Liver (tissue), 9 donors: ENCODE data around the gene PPP1R10. TPM values are rescaled to one million over a fixed set of nuclear protein-coding genes. Genes with fewer than 3 reads are reported as not detected.

Source experiments
- DNase-seq: peaks from one replicate; pipeline ENCODE4 v3.0.0-alpha.2; 2017; ENCODE audit warnings: low spot score
- H3K27ac ChIP-seq, 2 donors: one replicate each; pipeline ENCODE4 v1.7.0; 2013; ENCODE audit warnings: inconsistent platforms in 2 of 2, low read length in 2 of 2, control low read depth in 1 of 2, low read depth in 1 of 2, mild to moderate bottlenecking in 1 of 2
- H3K27me3 ChIP-seq, 4 donors: one replicate each; pipeline versions ENCODE4 v1.6.1 to v1.7.0; 2013; ENCODE audit warnings: low read length in 3 of 4, inconsistent platforms in 1 of 4, mild to moderate bottlenecking in 1 of 4, moderate library complexity in 1 of 4; ENCODE audit not compliant: control insufficient read depth in 4 of 4, insufficient read depth in 4 of 4
- H3K36me3 ChIP-seq, 4 donors: one replicate each; pipeline versions ENCODE4 v1.6.1 to v1.7.0; 2013; ENCODE audit warnings: low read length in 3 of 4, mild to moderate bottlenecking in 3 of 4, low read depth in 1 of 4, moderate library complexity in 1 of 4; ENCODE audit not compliant: control insufficient read depth in 4 of 4, insufficient read depth in 3 of 4
- H3K4me1 ChIP-seq, 4 donors: one replicate each; pipeline versions ENCODE4 v1.6.1 to v1.7.0; 2013; ENCODE audit warnings: low read length in 3 of 4, mild to moderate bottlenecking in 3 of 4, moderate library complexity in 1 of 4; ENCODE audit not compliant: control insufficient read depth in 4 of 4, insufficient read depth in 4 of 4
- H3K4me3 ChIP-seq, 3 donors: one replicate each; pipeline versions ENCODE4 v1.6.1 to v1.7.0; 2013; ENCODE audit warnings: low read length in 3 of 3, control low read depth in 1 of 3, low read depth in 1 of 3, mild to moderate bottlenecking in 1 of 3
- H3K9ac ChIP-seq, 2 donors: one replicate each; pipeline ENCODE4 v1.7.0; 2013; ENCODE audit warnings: low read length in 2 of 2, mild to moderate bottlenecking in 2 of 2, moderate library complexity in 2 of 2, control low read depth in 1 of 2, low read depth in 1 of 2
- H3K9me3 ChIP-seq, 4 donors: one replicate each; pipeline versions ENCODE4 v1.6.1 to v1.7.0; 2013; ENCODE audit warnings: low read length in 3 of 4; ENCODE audit not compliant: control insufficient read depth in 4 of 4
- ATF3 ChIP-seq: IDR thresholded peaks from 2 replicates; pipeline ENCODE4 v1.6.1; 2016; ENCODE audit warnings: antibody characterized with exemption
- EGR1 ChIP-seq, 2 donors: IDR thresholded peaks; 2 replicates each; pipeline ENCODE4 v1.6.1; 2016 to 2018; ENCODE audit warnings: antibody characterized with exemption in 2 of 2, low read depth in 2 of 2
- FOXA1 ChIP-seq: IDR thresholded peaks from 2 replicates; pipeline ENCODE4 v1.6.1; 2016; ENCODE audit warnings: antibody characterized with exemption
- FOXA2 ChIP-seq: IDR thresholded peaks from 2 replicates; pipeline ENCODE4 v1.6.1; 2016; ENCODE audit warnings: antibody characterized with exemption
- GABPA ChIP-seq, 2 donors: IDR thresholded peaks in 1 of 2; conservative IDR thresholded peaks in 1 of 2; 2 replicates each; pipeline ENCODE4 v1.6.1; 2016; ENCODE audit warnings: antibody characterized with exemption in 2 of 2, mild to moderate bottlenecking in 1 of 2, moderate library complexity in 1 of 2
- HNF4A ChIP-seq, 2 donors: conservative IDR thresholded peaks; 2 replicates each; pipeline ENCODE4 v1.6.1; 2016; ENCODE audit warnings: antibody characterized with exemption in 2 of 2, mild to moderate bottlenecking in 2 of 2
- JUND ChIP-seq, 2 donors: IDR thresholded peaks; 2 replicates each; pipeline ENCODE4 v1.6.1; 2016; ENCODE audit warnings: antibody characterized with exemption in 2 of 2
- NR2F2 ChIP-seq: IDR thresholded peaks from 2 replicates; pipeline ENCODE4 v1.6.1; 2016; ENCODE audit warnings: antibody characterized with exemption
- RAD21 ChIP-seq, 2 donors: IDR thresholded peaks; 2 replicates each; pipeline ENCODE4 v1.6.1; 2016; ENCODE audit warnings: antibody characterized with exemption in 2 of 2, mild to moderate bottlenecking in 2 of 2
- REST ChIP-seq: IDR thresholded peaks from 2 replicates; pipeline ENCODE4 v1.6.1; 2016; ENCODE audit warnings: antibody characterized with exemption, mild to moderate bottlenecking
- SP1 ChIP-seq: IDR thresholded peaks from 2 replicates; pipeline ENCODE4 v1.6.1; 2018; ENCODE audit warnings: antibody characterized with exemption, mild to moderate bottlenecking
- TAF1 ChIP-seq: conservative IDR thresholded peaks from 2 replicates; pipeline ENCODE4 v1.6.1; 2016; ENCODE audit warnings: antibody characterized with exemption, mild to moderate bottlenecking
- YY1 ChIP-seq: IDR thresholded peaks from 2 replicates; pipeline ENCODE4 v1.6.1; 2016; ENCODE audit warnings: antibody characterized with exemption, mild to moderate bottlenecking
- ZBTB33 ChIP-seq: IDR thresholded peaks from 2 replicates; pipeline ENCODE4 v1.6.1; 2016; ENCODE audit warnings: antibody characterized with exemption
- WGBS: extraction: QIAGEN DNeasy Blood & Tissue Kit; methylation state at CpG from one replicate; pipeline ENCODE4 v1.1.7; 2013; 5-methylcytosine and 5-hydroxymethylcytosine counted together
- polyA plus RNA-seq, 2 donors: library from polyadenylated mRNA; stranded (reverse) in 1 of 2; unstranded in 1 of 2; fragments of 200-250 nt in 1 of 2; fragments of >200 nt in 1 of 2; fragmentation: Nextera tagmentation in 1 of 2; extraction: Ambion mirVana in 1 of 2; gene quantifications; one replicate each; pipeline versions ENCODE4 v1.2.1 to v1.2.3, GENCODE V29; 2013 to 2015
- total RNA-seq, 2 donors: library from RNA; depleted of rRNA; stranded (reverse); fragments of >200 nt; gene quantifications; one replicate each; pipeline ENCODE4 v1.2.3, GENCODE V29; 2014
- TF ChIP-seq, protein P1 (sequence below): fragments of 150-350 bp; IDR thresholded peaks from 2 replicates; pipeline ENCODE4 v1.5.1; 2017; ENCODE audit warnings: improper control_type of control experiment, low read depth, low read length; ENCODE audit not compliant: missing input control
- TF ChIP-seq, protein P2 (sequence below): IDR thresholded peaks from 2 replicates; pipeline ENCODE4 v1.6.1; 2016; ENCODE audit warnings: antibody characterized with exemption
- donor health status: healthy.
- donor health status: healthy.
- donor health status: healthy.
- donor health status: healthy.
- donor health status: healthy.

The PPP1R10 gene
- total and polyA plus RNA-seq, 4 donors, result 11.1 to 21.1 (median 14.1) TPM

DNA sequence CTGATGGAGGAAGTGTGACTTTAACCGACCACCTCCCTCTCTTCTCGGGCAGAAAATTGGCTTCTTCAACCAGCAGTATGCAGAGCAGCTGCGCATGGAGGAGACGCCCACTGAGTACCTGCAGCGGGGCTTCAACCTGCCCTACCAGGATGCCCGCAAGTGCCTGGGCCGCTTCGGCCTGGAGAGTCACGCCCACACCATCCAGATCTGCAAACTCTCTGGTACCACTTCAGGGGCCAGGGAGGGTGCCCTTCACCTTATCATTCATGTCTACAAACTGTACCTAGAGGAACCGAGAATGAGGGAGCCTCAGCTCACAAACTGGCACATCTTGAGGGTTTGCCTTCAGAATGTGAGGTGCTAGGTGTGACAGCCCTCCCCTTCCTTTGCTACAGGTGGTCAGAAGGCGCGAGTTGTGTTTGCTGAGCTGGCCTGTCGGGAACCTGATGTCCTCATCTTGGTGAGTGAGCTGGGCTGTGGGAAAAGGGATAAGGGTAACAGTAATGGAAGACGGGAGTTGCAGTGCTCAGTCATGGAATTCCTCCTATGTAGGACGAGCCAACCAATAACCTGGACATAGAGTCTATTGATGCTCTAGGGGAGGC, 27.2 kb downstream of the PPP1R10 start:
- WGBS, result 94% methylated on average over 15 of the region's 15 CpGs
- no peaks in the 10 kb centered on the region for H3K9me3 ChIP-seq
- no peaks in the 10 kb centered on the region for H3K4me1 ChIP-seq
- peaks cover 15 to 64% (median 55%) of the 10 kb centered on the region in 4 donors for H3K36me3 ChIP-seq
- TF ChIP-seq HNF4A (conservative IDR thresholded peaks at IDR 0.05) (no peak), TAF1 (no peak), ATF3 (no peak), SP1 (no peak), YY1 (no peak), FOXA1 (no peak), REST (no peak)
- TF ChIP-seq, protein P1, sequence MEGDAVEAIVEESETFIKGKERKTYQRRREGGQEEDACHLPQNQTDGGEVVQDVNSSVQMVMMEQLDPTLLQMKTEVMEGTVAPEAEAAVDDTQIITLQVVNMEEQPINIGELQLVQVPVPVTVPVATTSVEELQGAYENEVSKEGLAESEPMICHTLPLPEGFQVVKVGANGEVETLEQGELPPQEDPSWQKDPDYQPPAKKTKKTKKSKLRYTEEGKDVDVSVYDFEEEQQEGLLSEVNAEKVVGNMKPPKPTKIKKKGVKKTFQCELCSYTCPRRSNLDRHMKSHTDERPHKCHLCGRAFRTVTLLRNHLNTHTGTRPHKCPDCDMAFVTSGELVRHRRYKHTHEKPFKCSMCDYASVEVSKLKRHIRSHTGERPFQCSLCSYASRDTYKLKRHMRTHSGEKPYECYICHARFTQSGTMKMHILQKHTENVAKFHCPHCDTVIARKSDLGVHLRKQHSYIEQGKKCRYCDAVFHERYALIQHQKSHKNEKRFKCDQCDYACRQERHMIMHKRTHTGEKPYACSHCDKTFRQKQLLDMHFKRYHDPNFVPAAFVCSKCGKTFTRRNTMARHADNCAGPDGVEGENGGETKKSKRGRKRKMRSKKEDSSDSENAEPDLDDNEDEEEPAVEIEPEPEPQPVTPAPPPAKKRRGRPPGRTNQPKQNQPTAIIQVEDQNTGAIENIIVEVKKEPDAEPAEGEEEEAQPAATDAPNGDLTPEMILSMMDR, result no peak
- TF ChIP-seq, protein P2, sequence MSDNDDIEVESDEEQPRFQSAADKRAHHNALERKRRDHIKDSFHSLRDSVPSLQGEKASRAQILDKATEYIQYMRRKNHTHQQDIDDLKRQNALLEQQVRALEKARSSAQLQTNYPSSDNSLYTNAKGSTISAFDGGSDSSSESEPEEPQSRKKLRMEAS, result no peak
- no peak overlapping the region for H3K27ac ChIP-seq
- no peak overlapping the region for H3K9ac ChIP-seq
- H3K4me3 ChIP-seq, result no peak overlapping the region
- no peak for DNase-seq
- H3K27me3 ChIP-seq, result no peaks in the 10 kb centered on the region

DNA sequence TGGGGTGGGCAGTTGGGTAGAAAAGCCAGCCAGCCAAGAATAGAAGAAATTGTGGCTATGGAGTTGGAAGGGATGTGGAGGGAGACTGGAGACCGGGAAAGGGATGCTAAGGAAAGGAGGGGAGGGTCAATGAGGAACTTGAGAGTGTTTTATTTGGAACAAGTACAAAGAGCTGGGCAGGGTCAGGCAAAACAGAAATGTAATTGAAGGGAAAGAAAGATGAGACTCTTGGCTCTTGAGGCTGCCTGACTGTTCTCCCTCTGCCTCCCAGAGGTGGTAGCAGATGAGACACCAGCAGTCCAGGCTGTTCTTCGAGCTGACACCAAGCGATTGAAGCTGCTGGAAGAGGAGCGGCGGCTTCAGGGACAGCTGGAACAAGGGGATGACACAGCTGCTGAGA, 33.1 kb downstream of the PPP1R10 start:
- Histone ChIP-seq H3K4me3 (no peak overlapping the region), H3K4me1 (no peaks in the 10 kb centered on the region), H3K9me3 (no peaks in the 10 kb centered on the region), H3K36me3 (peaks cover 29 to 84% (median 64%) of the 10 kb centered on the region in 4 donors), H3K27me3 (no peaks in the 10 kb centered on the region), H3K27ac (no peak overlapping the region), H3K9ac (no peak overlapping the region)
- TF ChIP-seq GABPA (IDR thresholded peaks at IDR 0.05 in 1 of 2, conservative IDR thresholded peaks at IDR 0.05 in 1 of 2) (no peak), SP1 (no peak), RAD21 (IDR thresholded peaks at IDR 0.05) (no peak), ATF3 (no peak), YY1 (no peak), JUND (IDR thresholded peaks at IDR 0.05) (no peak), EGR1 (IDR thresholded peaks at IDR 0.05; ENCODE audit: low read depth in 2 of 2) (no peak), HNF4A (conservative IDR thresholded peaks at IDR 0.05) (no peak), ZBTB33 (no peak), NR2F2 (no peak), FOXA2 (no peak), FOXA1 (no peak)
- TF ChIP-seq, protein P1, result no peak
- 82% methylated on average over 5 of the region's 5 CpGs for WGBS
- DNase-seq, result no peak
